ENCODE data around the gene CCAR1. TPM values are rescaled to one million over a fixed set of nuclear protein-coding genes. Genes with fewer than 3 reads are reported as not detected.
"Not testable (repeated sequence)": the region's sequence is repeated elsewhere in the genome, so short reads cannot be mapped to it uniquely, and the experiment has no call there.

The CCAR1 gene
- polyA plus RNA-seq, 1 experiment: 61.4 TPM

- ChIA-PET CTCF (no interaction called here), POLR2A (interaction anchor here (0.6 kb wide), 1 partner anchor 71 kb away, joined by 6 read pairs; no protein-coding TSS in a partner anchor)
- TF ChIP-seq, protein P1, sequence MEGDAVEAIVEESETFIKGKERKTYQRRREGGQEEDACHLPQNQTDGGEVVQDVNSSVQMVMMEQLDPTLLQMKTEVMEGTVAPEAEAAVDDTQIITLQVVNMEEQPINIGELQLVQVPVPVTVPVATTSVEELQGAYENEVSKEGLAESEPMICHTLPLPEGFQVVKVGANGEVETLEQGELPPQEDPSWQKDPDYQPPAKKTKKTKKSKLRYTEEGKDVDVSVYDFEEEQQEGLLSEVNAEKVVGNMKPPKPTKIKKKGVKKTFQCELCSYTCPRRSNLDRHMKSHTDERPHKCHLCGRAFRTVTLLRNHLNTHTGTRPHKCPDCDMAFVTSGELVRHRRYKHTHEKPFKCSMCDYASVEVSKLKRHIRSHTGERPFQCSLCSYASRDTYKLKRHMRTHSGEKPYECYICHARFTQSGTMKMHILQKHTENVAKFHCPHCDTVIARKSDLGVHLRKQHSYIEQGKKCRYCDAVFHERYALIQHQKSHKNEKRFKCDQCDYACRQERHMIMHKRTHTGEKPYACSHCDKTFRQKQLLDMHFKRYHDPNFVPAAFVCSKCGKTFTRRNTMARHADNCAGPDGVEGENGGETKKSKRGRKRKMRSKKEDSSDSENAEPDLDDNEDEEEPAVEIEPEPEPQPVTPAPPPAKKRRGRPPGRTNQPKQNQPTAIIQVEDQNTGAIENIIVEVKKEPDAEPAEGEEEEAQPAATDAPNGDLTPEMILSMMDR (IDR thresholded peaks at IDR 0.05; ENCODE audit: insufficient read depth, low read depth, low read length): no peak
- no peak for DNase-seq (ENCODE audit: low read depth)
- peaks cover 8% of the 10 kb centered on the region for H3K27me3 ChIP-seq (ENCODE audit: control insufficient read depth, insufficient read depth, low read length)
- H3K4me3 ChIP-seq (ENCODE audit: low read depth, low read length): no peak overlapping the region
- H3K36me3 ChIP-seq (ENCODE audit: control insufficient read depth, insufficient read depth, low read length): no peaks in the 10 kb centered on the region
These were observed 108.5 kb downstream of the CCAR1 start for GRCh38 chr10:68829521-68829920.

DNA sequence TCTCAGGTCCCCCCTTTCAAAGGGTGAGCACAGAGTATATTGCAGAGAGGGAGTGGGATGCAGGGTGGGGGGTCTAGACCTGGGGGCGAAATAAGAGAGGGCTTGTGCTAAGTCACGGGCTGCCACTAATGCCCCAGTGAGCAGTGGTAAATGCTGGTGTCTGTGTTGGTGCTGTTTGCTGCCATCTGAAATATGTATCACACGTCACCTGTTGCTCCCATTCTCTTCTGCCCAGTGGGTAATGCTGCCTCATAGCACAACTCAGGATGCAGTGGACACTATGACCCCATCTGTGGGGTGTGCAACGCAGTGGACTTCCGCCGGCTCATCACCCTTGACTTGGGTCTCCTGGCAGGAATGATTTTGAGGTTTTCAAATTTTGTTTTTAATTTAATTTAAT is 108.9 kb downstream of the CCAR1 start:
- Histone ChIP-seq H3K27me3 (ENCODE audit: control insufficient read depth, insufficient read depth, low read length) (peaks cover 8% of the 10 kb centered on the region), H3K36me3 (ENCODE audit: control insufficient read depth, insufficient read depth, low read length) (no peaks in the 10 kb centered on the region), H3K4me3 (ENCODE audit: low read depth, low read length) (no peak overlapping the region)
- CTCF ChIA-PET: no interaction called here
- TF ChIP-seq, protein P1 (IDR thresholded peaks at IDR 0.05; ENCODE audit: insufficient read depth, low read depth, low read length): no peak
- DNase-seq (ENCODE audit: low read depth): no peak
- POLR2A ChIA-PET: interaction anchor here (0.6 kb wide), 1 partner anchor 71 kb away, joined by 6 read pairs; no protein-coding TSS in a partner anchor

- ChIA-PET POLR2A (no interaction called here), CTCF (interaction anchor here (0.9 to 1.0 kb wide), 2 partner anchors 17 to 1044 kb away, joined by 3 read pairs; no protein-coding TSS in a partner anchor)
- TF ChIP-seq, protein P1 (IDR thresholded peaks at IDR 0.05; ENCODE audit: insufficient read depth, low read depth, low read length): no peak
- H3K27me3 ChIP-seq (ENCODE audit: control insufficient read depth, insufficient read depth, low read length): peaks cover 8% of the 10 kb centered on the region
- H3K4me3 ChIP-seq (ENCODE audit: low read depth, low read length): no peak overlapping the region
- no peak for DNase-seq (ENCODE audit: low read depth)
- H3K36me3 ChIP-seq (ENCODE audit: control insufficient read depth, insufficient read depth, low read length): no peaks in the 10 kb centered on the region
These were observed 111.0 kb downstream of the CCAR1 start for GRCh38 chr10:68831961-68832455.

GRCh38 chr10:68832601-68833000 is 111.6 kb downstream of the CCAR1 start:
- ChIA-PET CTCF (interaction anchor here (0.9 to 1.0 kb wide), 2 partner anchors 18 to 1044 kb away, joined by 3 read pairs; no protein-coding TSS in a partner anchor), POLR2A (no interaction called here)
- Histone ChIP-seq H3K36me3 (ENCODE audit: control insufficient read depth, insufficient read depth, low read length) (no peaks in the 10 kb centered on the region), H3K4me3 (ENCODE audit: low read depth, low read length) (no peak overlapping the region), H3K27me3 (ENCODE audit: control insufficient read depth, insufficient read depth, low read length) (peaks cover 8% of the 10 kb centered on the region)
- TF ChIP-seq, protein P1 (IDR thresholded peaks at IDR 0.05; ENCODE audit: insufficient read depth, low read depth, low read length): no peak
- no peak for DNase-seq (ENCODE audit: low read depth)

- TF ChIP-seq, protein P1 (IDR thresholded peaks at IDR 0.05; ENCODE audit: insufficient read depth, low read depth, low read length): no peak
- Histone ChIP-seq H3K27me3 (ENCODE audit: control insufficient read depth, insufficient read depth, low read length) (no peaks in the 10 kb centered on the region; the same call in 1 of the 2 replicates), H3K4me3 (ENCODE audit: low read depth, low read length) (no peak overlapping the region), H3K36me3 (ENCODE audit: control insufficient read depth, insufficient read depth, low read length) (no peaks in the 10 kb centered on the region)
- CTCF ChIA-PET: interaction anchor here (2.0 to 3.0 kb wide), 2 partner anchors 10 to 25 kb away, joined by 4 to 10 read pairs; partner anchors contain the start of gene STOX1
- DNase-seq (ENCODE audit: low read depth): no peak
- POLR2A ChIA-PET: no interaction called here
These were observed 116.7 kb downstream of the CCAR1 start for GRCh38 chr10:68837626-68838322.

DNA sequence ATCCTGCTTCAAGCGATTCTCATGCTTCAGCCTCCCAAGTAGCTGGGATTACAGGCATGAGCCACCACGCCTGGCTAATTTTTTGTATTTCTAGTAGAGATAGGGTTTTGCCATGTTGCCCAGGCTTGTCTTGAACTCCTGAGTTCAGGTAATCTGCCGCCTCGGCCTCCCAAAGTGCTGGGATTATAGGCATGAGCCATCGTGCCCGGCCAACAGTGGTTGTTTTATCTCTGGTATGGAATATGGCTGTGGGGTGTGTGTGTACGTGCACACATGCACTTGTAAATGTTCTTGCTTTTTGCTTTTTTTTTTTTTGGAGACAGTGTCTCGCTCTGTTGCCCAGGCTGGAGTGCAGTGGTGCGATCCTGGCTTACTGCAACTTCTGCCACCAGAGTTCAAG is 119.6 kb downstream of the CCAR1 start:
- CTCF ChIA-PET: interaction anchor here (0.9 to 3.0 kb wide), 2 partner anchors 12 to 16 kb away, joined by 3 to 10 read pairs; partner anchors contain the start of gene STOX1
- H3K36me3 ChIP-seq (ENCODE audit: control insufficient read depth, insufficient read depth, low read length); POLR2A ChIA-PET; H3K4me3 ChIP-seq (ENCODE audit: low read depth, low read length); DNase-seq (ENCODE audit: low read depth); H3K27me3 ChIP-seq (ENCODE audit: control insufficient read depth, insufficient read depth, low read length): not testable (repeated sequence)
